Tibial nerve (tissue), 4 donors: ENCODE results near the gene TNFSF15. TPM values are rescaled to one million over a fixed set of nuclear protein-coding genes. Genes with fewer than 3 reads are reported as not detected.

ENCODE experiments used
- DNase-seq, 2 donors: peaks; one replicate each; pipeline ENCODE4 v3.0.0-alpha.2; 2019; ENCODE audit warnings: low spot score in 2 of 2
- H3K27ac ChIP-seq, 4 donors: fragments of 200-600 bp; sonication (generic) in 3 of 4; one replicate each; pipeline ENCODE4 v1.5.1; 2017 to 2019; ENCODE audit warnings: mild to moderate bottlenecking in 1 of 4
- H3K27me3 ChIP-seq, 2 donors: fragments of 200-600 bp; sonication (generic) in 1 of 2; one replicate each; pipeline versions ENCODE4 v1.5.1 to v1.6.0; 2017 to 2019
- H3K36me3 ChIP-seq, 3 donors: fragments of 200-600 bp; sonication (generic); one replicate each; pipeline ENCODE4 v1.5.1; 2018 to 2019
- H3K4me1 ChIP-seq, 4 donors: fragments of 200-600 bp; sonication (generic) in 3 of 4; one replicate each; pipeline ENCODE4 v1.5.1; 2017 to 2019
- H3K4me3 ChIP-seq, 4 donors: fragments of 200-600 bp; sonication (generic) in 3 of 4; one replicate each; pipeline ENCODE4 v1.5.1; 2017 to 2019; ENCODE audit warnings: mild to moderate bottlenecking in 1 of 4, moderate library complexity in 1 of 4
- H3K9me3 ChIP-seq, 4 donors: fragments of 200-600 bp; sonication (generic) in 3 of 4; one replicate each; pipeline ENCODE4 v1.5.1; 2017 to 2019
- CTCF ChIP-seq, 5 experiments: fragments of 200-600 bp in 3 of 5; fragments of 450-650 bp in 2 of 5; sonication (generic) in 3 of 5; IDR thresholded peaks; one replicate each; pipeline ENCODE4 v1.5.1; 2016 to 2019; ENCODE audit warnings: antibody characterized with exemption in 5 of 5, mild to moderate bottlenecking in 3 of 5, moderate library complexity in 2 of 5
- EP300 ChIP-seq, 2 donors: sonication (generic); formaldehyde crosslinking; IDR thresholded peaks; one replicate each; pipeline ENCODE4 v1.6.1; 2017; ENCODE audit warnings: antibody characterized with exemption in 2 of 2, mild to moderate bottlenecking in 1 of 2
- POLR2A ChIP-seq, 2 donors: fragments of 450-650 bp; IDR thresholded peaks; one replicate each; pipeline ENCODE4 v1.6.1; 2017; ENCODE audit warnings: antibody characterized with exemption in 2 of 2, mild to moderate bottlenecking in 2 of 2, moderate library complexity in 2 of 2
- WGBS, 2 donors: methylation state at CpG; one replicate each; pipeline ENCODE4 v1.1.5; 2018; 5-methylcytosine and 5-hydroxymethylcytosine counted together
- total RNA-seq, 4 donors: library from RNA; depleted of rRNA; stranded (reverse); fragments of >200 nt; gene quantifications; one replicate each; pipeline ENCODE4 v1.1.0, GENCODE V29; 2016

Gene TNFSF15
- total RNA-seq, 4 donors from 2014 or later = 0.30 to 2.1 (median 1.2) TPM

- Histone ChIP-seq H3K27ac (peak overlapping the region in 1 of 4 donors; percentile 9), H3K36me3 (no peaks in the 10 kb centered on the region), H3K4me3 (no peak overlapping the region), H3K27me3 (no peaks in the 10 kb centered on the region), H3K4me1 (peaks cover 0 to 20% (median 8%) of the 10 kb centered on the region in 4 donors), H3K9me3 (no peaks in the 10 kb centered on the region)
- TF ChIP-seq EP300 (IDR thresholded peaks at IDR 0.05) = no peak
- TF ChIP-seq POLR2A (IDR thresholded peaks at IDR 0.05) = no peak
- no peak for TF ChIP-seq CTCF (IDR thresholded peaks at IDR 0.05)
- DNase-seq = no peak
- WGBS, 2 donors = 24 to 29% methylated on average over 2 of the region's 2 CpGs
These were observed 674 bp upstream of the TNFSF15 start for GRCh38 chr9:114806526-114806900.

GRCh38 chr9:114804505-114804904 is 1.3 kb downstream of the TNFSF15 start:
- H3K36me3 ChIP-seq = no peaks in the 10 kb centered on the region
- no peak for DNase-seq
- TF ChIP-seq CTCF (IDR thresholded peaks at IDR 0.05) (no peak), EP300 (IDR thresholded peaks at IDR 0.05) (no peak), POLR2A (IDR thresholded peaks at IDR 0.05) (no peak)
- no peaks in the 10 kb centered on the region for H3K9me3 ChIP-seq
- no peak overlapping the region for H3K27ac ChIP-seq
- no peaks in the 10 kb centered on the region for H3K27me3 ChIP-seq
- H3K4me1 ChIP-seq = peaks cover 0 to 25% (median 8%) of the 10 kb centered on the region in 4 donors
- 19 to 20% methylated on average over 5 of the region's 5 CpGs for WGBS, 2 donors
- no peak overlapping the region for H3K4me3 ChIP-seq

GRCh38 chr9:114803479-114804265 is 2.2 kb downstream of the TNFSF15 start:
- no peaks in the 10 kb centered on the region for H3K27me3 ChIP-seq
- TF ChIP-seq POLR2A (IDR thresholded peaks at IDR 0.05) = no peak
- no peak for TF ChIP-seq EP300 (IDR thresholded peaks at IDR 0.05)
- TF ChIP-seq CTCF (IDR thresholded peaks at IDR 0.05) = no peak
- 73 to 77% methylated on average over 1 of the region's 1 CpG for WGBS, 2 donors
- H3K27ac ChIP-seq = no peak overlapping the region
- H3K36me3 ChIP-seq = no peaks in the 10 kb centered on the region
- no peak for DNase-seq
- H3K4me1 ChIP-seq = peaks cover 0 to 32% (median 8%) of the 10 kb centered on the region in 4 donors
- H3K4me3 ChIP-seq = no peak overlapping the region
- H3K9me3 ChIP-seq = no peaks in the 10 kb centered on the region

GRCh38 chr9:114799925-114800324 is 5.9 kb downstream of the TNFSF15 start:
- Histone ChIP-seq H3K36me3 (no peaks in the 10 kb centered on the region), H3K27me3 (no peaks in the 10 kb centered on the region), H3K27ac (no peak overlapping the region), H3K4me1 (peaks cover 0 to 28% (median 0%) of the 10 kb centered on the region in 4 donors), H3K4me3 (no peak overlapping the region), H3K9me3 (no peaks in the 10 kb centered on the region)
- no peak for DNase-seq
- 87 to 95% methylated on average over 2 of the region's 2 CpGs for WGBS, 2 donors
- TF ChIP-seq POLR2A (IDR thresholded peaks at IDR 0.05) (no peak), EP300 (IDR thresholded peaks at IDR 0.05) (no peak)

GRCh38 chr9:114799441-114799840 is 6.4 kb downstream of the TNFSF15 start:
- H3K9me3 ChIP-seq = no peaks in the 10 kb centered on the region
- H3K27ac ChIP-seq = no peak overlapping the region
- peaks cover 0 to 25% (median 0%) of the 10 kb centered on the region in 4 donors for H3K4me1 ChIP-seq
- DNase-seq = no peak
- 22 to 53% methylated on average over 5 of the region's 5 CpGs for WGBS, 2 donors
- no peak overlapping the region for H3K4me3 ChIP-seq
- no peaks in the 10 kb centered on the region for H3K36me3 ChIP-seq
- TF ChIP-seq EP300 (IDR thresholded peaks at IDR 0.05) = no peak
- H3K27me3 ChIP-seq = no peaks in the 10 kb centered on the region

- no peak overlapping the region for H3K4me3 ChIP-seq
- H3K4me1 ChIP-seq = peaks cover 0 to 20% (median 0%) of the 10 kb centered on the region in 4 donors
- H3K9me3 ChIP-seq = no peaks in the 10 kb centered on the region
- no peaks in the 10 kb centered on the region for H3K36me3 ChIP-seq
- no peaks in the 10 kb centered on the region for H3K27me3 ChIP-seq
- WGBS, 2 donors = 45 to 49% methylated on average over 2 of the region's 2 CpGs
- no peak for DNase-seq
- H3K27ac ChIP-seq = no peak overlapping the region
- TF ChIP-seq POLR2A (IDR thresholded peaks at IDR 0.05) = no peak
- no peak for TF ChIP-seq CTCF (IDR thresholded peaks at IDR 0.05)
- no peak for TF ChIP-seq EP300 (IDR thresholded peaks at IDR 0.05)
These were observed 6.9 kb downstream of the TNFSF15 start for GRCh38 chr9:114798780-114799427.
